Measurements from ENCODE around the gene HIGD1B.
"Not testable (repeated sequence)": the region's sequence is repeated elsewhere in the genome, so short reads cannot be mapped to it uniquely, and the experiment has no call there.

HIGD1B gene
- 0 to 0.55 (median 0) reads per million in 17 experiments for total RNA-seq

- DNase-seq = no peak
These were observed at the start of gene HIGD1B for GRCh38 chr17:44847586-44847985. Gene HIGD1B (plus strand): TSS chr17:44847883. CDS start chr17:44848153, 270 bp downstream.

- no peak for DNase-seq
These were observed 49.3 kb upstream of the HIGD1B start for GRCh38 chr17:44798356-44798755.

- DNase-seq = no peak
These were observed 45.8 kb upstream of the HIGD1B start for GRCh38 chr17:44801880-44802279.

GRCh38 chr17:44804302-44805089 lies 43.2 kb upstream of the HIGD1B start:
- DNase-seq = no peak

GRCh38 chr17:44807093-44807816 lies 40.4 kb upstream of the HIGD1B start:
- DNase-seq = no peak

GRCh38 chr17:44807817-44808155 lies 39.9 kb upstream of the HIGD1B start:
- no peak for DNase-seq

GRCh38 chr17:44808156-44808555 lies 39.5 kb upstream of the HIGD1B start:
- DNase-seq = no peak

- not testable (repeated sequence) for DNase-seq
These were observed 38.9 kb upstream of the HIGD1B start for GRCh38 chr17:44808656-44809388.

- no peak for DNase-seq
These were observed 35.4 kb upstream of the HIGD1B start for GRCh38 chr17:44812263-44812662.

GRCh38 chr17:44818508-44818907 lies 29.2 kb upstream of the HIGD1B start:
- not testable (repeated sequence) for DNase-seq

- no peak for DNase-seq
These were observed 27.0 kb upstream of the HIGD1B start for GRCh38 chr17:44820631-44821212.

GRCh38 chr17:44825236-44825635 lies 22.4 kb upstream of the HIGD1B start:
- DNase-seq = not testable (repeated sequence)

- DNase-seq = no peak
These were observed 21.4 kb upstream of the HIGD1B start for GRCh38 chr17:44826123-44826790.

GRCh38 chr17:44827863-44828262 lies 19.8 kb upstream of the HIGD1B start:
- DNase-seq = no peak

GRCh38 chr17:44828919-44829522 lies 18.7 kb upstream of the HIGD1B start:
- peak in 3 of 4 experiments; percentile 14 to 39 (median 17) for DNase-seq

GRCh38 chr17:44829523-44830358 lies 17.9 kb upstream of the HIGD1B start, which contains the start of gene GJC1:
Gene GJC1 (minus strand): TSS chr17:44830287. CDS start chr17:44805817, 24,470 bp downstream.
- DNase-seq = peak; percentile 10 to 54 (median 28)

- peak in 2 of 4 experiments; percentile 12 to 23 for DNase-seq
These were observed 17.1 kb upstream of the HIGD1B start for GRCh38 chr17:44830359-44831288.

GRCh38 chr17:44831371-44831770 lies 16.3 kb upstream of the HIGD1B start:
- DNase-seq = peak in 1 of 4 experiments; percentile 6

GRCh38 chr17:44832805-44833204 lies 14.9 kb upstream of the HIGD1B start:
- no peak for DNase-seq

All from suppressor macrophage (primary cell).